HepG2 (cell line): ENCODE data around the gene PSMG4. TPM values are rescaled to one million over a fixed set of nuclear protein-coding genes. Genes with fewer than 3 reads are reported as not detected.

ENCODE experiments used
- ARNT ChIP-seq: fragments of 450-650 bp; IDR thresholded peaks from 2 replicates; pipeline ENCODE4 v1.6.1; 2017
- ELF1 ChIP-seq: sonication (generic); formaldehyde crosslinking; IDR thresholded peaks from 2 replicates; pipeline ENCODE4 v1.4.0; 2020; ENCODE audit warnings: missing genetic modification reagents
- FOSL2 ChIP-seq: sonication (generic); formaldehyde crosslinking; IDR thresholded peaks from 2 replicates; pipeline ENCODE4 v1.4.0; 2020; ENCODE audit warnings: missing genetic modification reagents
- MIER2 ChIP-seq: IDR thresholded peaks from 2 replicates; pipeline ENCODE4 v1.6.1; 2016; ENCODE audit warnings: missing biosample characterization, missing genetic modification reagents
- NFYC ChIP-seq: IDR thresholded peaks from 2 replicates; pipeline ENCODE4 v1.6.1; 2016; ENCODE audit warnings: missing genetic modification reagents, missing compliant biosample characterization
- PLRG1 ChIP-seq: fragments of 450-650 bp; conservative IDR thresholded peaks from 2 replicates; pipeline ENCODE4 v1.6.1; 2016
- PREB ChIP-seq: sonication (generic); formaldehyde crosslinking; IDR thresholded peaks from 2 replicates; pipeline ENCODE4 v1.4.0; 2020; ENCODE audit warnings: missing genetic modification reagents
- TAF15 ChIP-seq: fragments of 200-400 bp; formaldehyde crosslinking; IDR thresholded peaks from one replicate; pipeline ENCODE4 v1.6.1; 2018; ENCODE audit warnings: mild to moderate bottlenecking, low read depth, low read length; ENCODE audit not compliant: poor library complexity, severe bottlenecking
- ZNF121 ChIP-seq: sonication (generic); formaldehyde crosslinking; IDR thresholded peaks from 2 replicates; pipeline ENCODE4 v1.5.0; 2020; ENCODE audit warnings: mild to moderate bottlenecking, missing genetic modification reagents
- ZNF276 ChIP-seq: sonication (generic); formaldehyde crosslinking; IDR thresholded peaks from 2 replicates; pipeline ENCODE4 v1.4.0; 2020; ENCODE audit warnings: mild to moderate bottlenecking, low read depth, missing genetic modification reagents
- ZNF281 ChIP-seq: sonication (generic); formaldehyde crosslinking; IDR thresholded peaks from 2 replicates; pipeline ENCODE4 v1.4.0; 2020; ENCODE audit warnings: missing genetic modification reagents, borderline replicate concordance
- ZNF343 ChIP-seq: sonication (generic); formaldehyde crosslinking; IDR thresholded peaks from 2 replicates; pipeline ENCODE4 v1.4.0; 2020; ENCODE audit warnings: mild to moderate bottlenecking, missing genetic modification reagents
- ZNF44 ChIP-seq: sonication (generic); formaldehyde crosslinking; IDR thresholded peaks from 2 replicates; pipeline ENCODE4 v1.5.1; 2020; ENCODE audit warnings: mild to moderate bottlenecking, missing genetic modification reagents
- polyA plus RNA-seq, 8 experiments: library from polyadenylated mRNA; depleted of rRNA in 3 of 8; stranded (reverse) in 7 of 8; unstranded in 1 of 8; fragments of >200 nt; fragmentation: Illumina TruSeq in 4 of 8; extraction: Trizol in 4 of 8; gene quantifications; 2 replicates each; pipeline versions ENCODE4 v1.2.1 to v1.2.3, GENCODE V29; 2011 to 2016; ENCODE audit warnings: low read depth in 4 of 8, missing spikeins in 1 of 8, mixed read lengths in 1 of 8; ENCODE audit not compliant: insufficient read depth in 1 of 8
- total RNA-seq, 5 experiments: library from RNA; depleted of rRNA; stranded (reverse); fragments of >200 nt; fragmentation: Illumina TruSeq; extraction: Trizol; gene quantifications; 2 replicates each; pipeline ENCODE4 v1.2.3, GENCODE V29; 2016; ENCODE audit warnings: low read depth in 1 of 5
- TF ChIP-seq, protein P1 (sequence below): sonication (generic); formaldehyde crosslinking; IDR thresholded peaks from 2 replicates; pipeline ENCODE4 v1.4.0; 2020; ENCODE audit warnings: missing genetic modification reagents, borderline replicate concordance
- TF ChIP-seq, protein P2 (sequence below): IDR thresholded peaks from 2 replicates; pipeline ENCODE4 v1.6.1; 2018; ENCODE audit warnings: missing genetic modification reagents, mild to moderate bottlenecking, missing compliant biosample characterization
- TF ChIP-seq, protein P3 (sequence below): sonication (generic); formaldehyde crosslinking; IDR thresholded peaks from 2 replicates; pipeline ENCODE4 v1.4.0; 2020; ENCODE audit warnings: mild to moderate bottlenecking, missing genetic modification reagents
- TF ChIP-seq, protein P4 (sequence below): sonication (generic); formaldehyde crosslinking; IDR thresholded peaks from 2 replicates; pipeline ENCODE4 v1.5.1; 2020; ENCODE audit warnings: missing genetic modification reagents, mild to moderate bottlenecking, borderline replicate concordance

Gene PSMG4
- total and polyA plus RNA-seq, 2 of the 13 experiments (the other 11 are each of a cell fraction or from before 2014, with no cell fraction given) = 28.5 to 32.8 TPM

- TF ChIP-seq, protein P1, sequence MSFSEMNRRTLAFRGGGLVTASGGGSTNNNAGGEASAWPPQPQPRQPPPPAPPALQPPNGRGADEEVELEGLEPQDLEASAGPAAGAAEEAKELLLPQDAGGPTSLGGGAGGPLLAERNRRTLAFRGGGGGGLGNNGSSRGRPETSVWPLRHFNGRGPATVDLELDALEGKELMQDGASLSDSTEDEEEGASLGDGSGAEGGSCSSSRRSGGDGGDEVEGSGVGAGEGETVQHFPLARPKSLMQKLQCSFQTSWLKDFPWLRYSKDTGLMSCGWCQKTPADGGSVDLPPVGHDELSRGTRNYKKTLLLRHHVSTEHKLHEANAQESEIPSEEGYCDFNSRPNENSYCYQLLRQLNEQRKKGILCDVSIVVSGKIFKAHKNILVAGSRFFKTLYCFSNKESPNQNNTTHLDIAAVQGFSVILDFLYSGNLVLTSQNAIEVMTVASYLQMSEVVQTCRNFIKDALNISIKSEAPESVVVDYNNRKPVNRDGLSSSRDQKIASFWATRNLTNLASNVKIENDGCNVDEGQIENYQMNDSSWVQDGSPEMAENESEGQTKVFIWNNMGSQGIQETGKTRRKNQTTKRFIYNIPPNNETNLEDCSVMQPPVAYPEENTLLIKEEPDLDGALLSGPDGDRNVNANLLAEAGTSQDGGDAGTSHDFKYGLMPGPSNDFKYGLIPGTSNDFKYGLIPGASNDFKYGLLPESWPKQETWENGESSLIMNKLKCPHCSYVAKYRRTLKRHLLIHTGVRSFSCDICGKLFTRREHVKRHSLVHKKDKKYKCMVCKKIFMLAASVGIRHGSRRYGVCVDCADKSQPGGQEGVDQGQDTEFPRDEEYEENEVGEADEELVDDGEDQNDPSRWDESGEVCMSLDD (CRISPR knock-in tag) = peak; percentile 71; the same call in 1 of the 2 replicates
- TF ChIP-seq PLRG1 (no peak), TAF15 (peak; percentile 81), ELF1 (CRISPR knock-in tag) (peak; percentile 86), PREB (CRISPR knock-in tag) (0 out of 2 replicates have a peak, but pooled peaks have one; percentile 20), ZNF121 (peak; percentile 87), ZNF281 (CRISPR knock-in tag) (peak; percentile 26), NFYC (peak; percentile 33; the same call in 1 of the 2 replicates), ARNT (no peak), MIER2 (CRISPR knock-in tag) (peak; percentile 63; the same call in 1 of the 2 replicates), ZNF343 (CRISPR knock-in tag) (peak; percentile 98), ZNF276 (CRISPR knock-in tag) (peak; percentile 88), ZNF44 (CRISPR knock-in tag) (no peak), FOSL2 (CRISPR knock-in tag) (peak; percentile 68)
- TF ChIP-seq, protein P2, sequence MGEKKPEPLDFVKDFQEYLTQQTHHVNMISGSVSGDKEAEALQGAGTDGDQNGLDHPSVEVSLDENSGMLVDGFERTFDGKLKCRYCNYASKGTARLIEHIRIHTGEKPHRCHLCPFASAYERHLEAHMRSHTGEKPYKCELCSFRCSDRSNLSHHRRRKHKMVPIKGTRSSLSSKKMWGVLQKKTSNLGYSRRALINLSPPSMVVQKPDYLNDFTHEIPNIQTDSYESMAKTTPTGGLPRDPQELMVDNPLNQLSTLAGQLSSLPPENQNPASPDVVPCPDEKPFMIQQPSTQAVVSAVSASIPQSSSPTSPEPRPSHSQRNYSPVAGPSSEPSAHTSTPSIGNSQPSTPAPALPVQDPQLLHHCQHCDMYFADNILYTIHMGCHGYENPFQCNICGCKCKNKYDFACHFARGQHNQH (CRISPR knock-in tag) = peak; percentile 78; the same call in 1 of the 2 replicates
- TF ChIP-seq, protein P3, sequence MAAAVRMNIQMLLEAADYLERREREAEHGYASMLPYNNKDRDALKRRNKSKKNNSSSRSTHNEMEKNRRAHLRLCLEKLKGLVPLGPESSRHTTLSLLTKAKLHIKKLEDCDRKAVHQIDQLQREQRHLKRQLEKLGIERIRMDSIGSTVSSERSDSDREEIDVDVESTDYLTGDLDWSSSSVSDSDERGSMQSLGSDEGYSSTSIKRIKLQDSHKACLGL (CRISPR knock-in tag) = peak; percentile 96
- TF ChIP-seq, protein P4, sequence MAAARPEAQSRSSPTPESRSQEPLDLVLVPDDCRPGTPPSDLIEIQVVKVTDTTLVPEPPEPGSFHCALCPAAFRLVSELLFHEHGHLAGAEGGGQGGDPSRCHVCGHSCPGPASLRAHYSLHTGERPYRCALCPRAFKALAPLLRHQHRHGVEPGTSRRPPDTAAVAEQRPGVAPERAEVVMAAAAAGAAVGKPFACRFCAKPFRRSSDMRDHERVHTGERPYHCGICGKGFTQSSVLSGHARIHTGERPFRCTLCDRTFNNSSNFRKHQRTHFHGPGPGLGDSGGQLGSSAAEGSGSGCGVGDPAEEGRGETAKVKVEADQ (CRISPR knock-in tag) = 0 out of 2 replicates have a peak, but pooled peaks have one; percentile 50
Observed at GRCh38 chr6:3258720-3259490, at the start of gene PSMG4 (continued).
